ES-I3 (cell line): ENCODE results near the gene PRORP.
"Not testable (repeated sequence)": the region's sequence is repeated elsewhere in the genome, so short reads cannot be mapped to it uniquely, and the experiment has no call there.

Source experiments
- H3K36me3 ChIP-seq: 2 replicates; pipeline ENCODE4 v1.6.1; 2013; ENCODE audit warnings: mild to moderate bottlenecking, low read length, control low read depth, moderate library complexity; ENCODE audit not compliant: insufficient read depth
- H3K4me1 ChIP-seq: 2 replicates; pipeline ENCODE4 v1.6.1; 2013; ENCODE audit warnings: mild to moderate bottlenecking, control low read depth, low read length; ENCODE audit not compliant: insufficient read depth
- H3K9ac ChIP-seq: 2 replicates; pipeline ENCODE4 v1.6.1; 2013; ENCODE audit warnings: low read depth, mild to moderate bottlenecking, low read length, moderate library complexity
- H3K9me3 ChIP-seq: 2 replicates; pipeline ENCODE4 v1.6.1; 2013; ENCODE audit warnings: mild to moderate bottlenecking, low read length, moderate library complexity; ENCODE audit not compliant: control insufficient read depth, insufficient read depth

Gene PRORP

GRCh38 chr14:35152531-35152930 lies 30.2 kb downstream of the PRORP start:
- H3K9ac ChIP-seq, H3K9me3 ChIP-seq, H3K36me3 ChIP-seq: not testable (repeated sequence)
- peaks cover 10% of the 10 kb centered on the region for H3K4me1 ChIP-seq

- Histone ChIP-seq H3K9ac (no peak overlapping the region), H3K4me1 (peaks cover 10% of the 10 kb centered on the region), H3K9me3 (no peaks in the 10 kb centered on the region; the same call in 1 of the 2 replicates), H3K36me3 (no peaks in the 10 kb centered on the region)
Measured at GRCh38 chr14:35154016-35154415, 31.7 kb downstream of the PRORP start.

GRCh38 chr14:35155962-35156361 lies 33.6 kb downstream of the PRORP start:
- peaks cover 10% of the 10 kb centered on the region for H3K4me1 ChIP-seq
- no peaks in the 10 kb centered on the region for H3K36me3 ChIP-seq
- H3K9me3 ChIP-seq, result no peaks in the 10 kb centered on the region; the same call in 1 of the 2 replicates
- H3K9ac ChIP-seq, result no peak overlapping the region

- Histone ChIP-seq H3K9ac (no peak overlapping the region), H3K36me3 (no peaks in the 10 kb centered on the region), H3K4me1 (peaks cover 10% of the 10 kb centered on the region), H3K9me3 (no peaks in the 10 kb centered on the region; the same call in 1 of the 2 replicates)
Measured at GRCh38 chr14:35158491-35158890, 36.1 kb downstream of the PRORP start.

DNA sequence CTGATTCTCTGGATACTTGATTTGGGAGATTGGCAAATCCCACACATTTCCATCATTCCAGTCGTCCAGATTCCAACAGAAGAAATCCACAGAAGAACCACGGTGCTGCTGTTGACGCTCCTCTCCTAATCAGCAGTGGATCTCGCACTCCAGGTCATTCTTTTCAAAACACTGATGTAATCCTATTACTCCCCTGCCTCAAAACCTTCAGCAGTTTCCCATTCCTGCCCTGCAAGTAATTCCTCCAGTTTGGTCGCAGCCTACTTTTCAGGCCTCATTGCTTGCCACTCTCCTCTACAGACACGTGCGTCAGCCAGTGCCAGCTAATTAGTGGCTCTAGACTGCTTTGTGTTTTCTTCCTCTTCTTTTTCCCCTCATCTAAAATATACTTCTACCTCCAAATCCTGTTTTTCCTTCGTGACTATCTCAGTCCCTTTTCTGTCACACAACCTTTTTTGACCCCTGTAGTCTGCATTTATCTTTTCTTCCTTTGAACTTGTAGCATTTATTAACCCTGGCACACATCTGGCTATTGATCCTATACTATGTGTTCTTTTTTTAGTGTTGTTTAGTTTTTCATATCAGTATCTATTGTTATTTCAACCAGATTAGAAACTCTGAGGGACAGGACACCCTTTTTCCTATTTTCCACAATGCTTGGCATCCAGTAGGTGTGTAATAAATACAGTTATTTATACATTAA lies 36.8 kb downstream of the PRORP start:
- Histone ChIP-seq H3K9me3 (no peaks in the 10 kb centered on the region; the same call in 1 of the 2 replicates), H3K36me3 (no peaks in the 10 kb centered on the region), H3K4me1 (peaks cover 10% of the 10 kb centered on the region), H3K9ac (no peak overlapping the region)

- no peak overlapping the region for H3K9ac ChIP-seq
- H3K36me3 ChIP-seq, result no peaks in the 10 kb centered on the region
- H3K9me3 ChIP-seq, result no peaks in the 10 kb centered on the region
- peaks cover 10% of the 10 kb centered on the region for H3K4me1 ChIP-seq
Measured at GRCh38 chr14:35159742-35160409, 37.5 kb downstream of the PRORP start.

- Histone ChIP-seq H3K9me3 (no peaks in the 10 kb centered on the region), H3K4me1 (peaks cover 5% of the 10 kb centered on the region), H3K9ac (no peak overlapping the region), H3K36me3 (no peaks in the 10 kb centered on the region)
Measured at GRCh38 chr14:35161231-35161630, 38.9 kb downstream of the PRORP start.

GRCh38 chr14:35163384-35163783 lies 41.0 kb downstream of the PRORP start:
- H3K9ac ChIP-seq, result no peak overlapping the region
- no peaks in the 10 kb centered on the region for H3K4me1 ChIP-seq
- no peaks in the 10 kb centered on the region for H3K36me3 ChIP-seq
- H3K9me3 ChIP-seq, result no peaks in the 10 kb centered on the region

GRCh38 chr14:35164849-35165248 lies 42.5 kb downstream of the PRORP start:
- Histone ChIP-seq H3K4me1 (no peaks in the 10 kb centered on the region), H3K9me3 (no peaks in the 10 kb centered on the region), H3K9ac (no peak overlapping the region), H3K36me3 (no peaks in the 10 kb centered on the region)

DNA sequence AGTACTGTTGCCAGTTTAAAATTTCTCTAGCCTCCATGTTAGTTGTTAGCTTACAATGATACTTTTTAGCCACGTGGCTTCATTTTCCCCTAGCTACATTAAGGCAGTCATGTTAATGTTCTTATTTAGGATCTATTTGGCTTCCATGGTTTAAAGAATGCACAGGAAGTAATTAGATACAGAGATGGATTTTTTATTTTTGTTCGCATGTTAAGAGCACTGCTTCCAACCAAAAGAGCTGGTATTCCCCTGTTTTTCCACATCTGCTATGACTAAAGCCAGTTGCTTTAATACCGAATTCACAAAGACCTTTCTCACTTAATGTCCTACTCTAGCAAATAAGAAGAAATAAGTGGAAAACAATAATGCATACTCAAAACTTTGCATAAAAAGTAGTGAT lies 45.1 kb downstream of the PRORP start:
- Histone ChIP-seq H3K9ac (no peak overlapping the region), H3K36me3 (no peaks in the 10 kb centered on the region), H3K9me3 (no peaks in the 10 kb centered on the region), H3K4me1 (no peaks in the 10 kb centered on the region)
